NCI-H2196 (cell line): ENCODE data around the gene NBPF9.
"Not testable (repeated sequence)": the region's sequence is repeated elsewhere in the genome, so short reads cannot be mapped to it uniquely, and the experiment has no call there.

Experiments
- DNase-seq: peaks from one replicate; lab custom pipeline; 2025; ENCODE audit not compliant: unreplicated experiment; lab: John Stamatoyannopoulos, UW

NBPF9 gene

GRCh38 chr1:149013513-149013912 is 89.8 kb downstream of the NBPF9 start:
- not testable (repeated sequence) for DNase-seq

GRCh38 chr1:149012599-149012998 is 90.8 kb downstream of the NBPF9 start:
- not testable (repeated sequence) for DNase-seq

- not testable (repeated sequence) for DNase-seq
Observed at GRCh38 chr1:149009761-149010160, 93.6 kb downstream of the NBPF9 start.

- not testable (repeated sequence) for DNase-seq
Observed at GRCh38 chr1:149008769-149009168, 94.6 kb downstream of the NBPF9 start.

GRCh38 chr1:149008326-149008725 is 95.0 kb downstream of the NBPF9 start:
- DNase-seq = not testable (repeated sequence)
